Bronchial epithelial cell (primary cell): Measurements from ENCODE around the gene DKK3. TPM values are rescaled to one million over a fixed set of nuclear protein-coding genes. Genes with fewer than 3 reads are reported as not detected.

Experiments used
- DNase-seq: peaks from one replicate; pipeline ENCODE4 v3.0.0-alpha.2; 2010; ENCODE audit warnings: low read depth
- FAIRE-seq: peaks from 2 replicates; lab custom pipeline; 2011; peaks lifted over from hg19 to GRCh38; lab: Jason Lieb, UNC
- H3K27me3 ChIP-seq: 2 replicates; pipeline ENCODE4 v1.5.1; 2011; ENCODE audit warnings: low read length; ENCODE audit not compliant: control insufficient read depth, insufficient read depth
- H3K36me3 ChIP-seq: 2 replicates; pipeline ENCODE4 v1.5.1; 2011; ENCODE audit warnings: low read length; ENCODE audit not compliant: control insufficient read depth, insufficient read depth
- H3K4me3 ChIP-seq: 2 replicates; pipeline ENCODE4 v1.5.1; 2011; ENCODE audit warnings: mild to moderate bottlenecking, low read depth, low read length, control low read depth
- total RNA-seq: library from RNA; depleted of rRNA; stranded (reverse); fragments of >200 nt; gene quantifications from 2 replicates; pipeline ENCODE4 v1.2.1, GENCODE V29; 2014
- TF ChIP-seq, protein P1 (sequence below): IDR thresholded peaks from 2 replicates; pipeline ENCODE4 v1.5.1; 2011; ENCODE audit warnings: mild to moderate bottlenecking, moderate library complexity, low read length, control low read depth, inconsistent platforms; ENCODE audit not compliant: insufficient read depth, severe bottlenecking

DKK3 gene
- total RNA-seq, 1 donor from 2014 or later, result 72.4 TPM

- FAIRE-seq, result no peak
- no peaks in the 10 kb centered on the region for H3K27me3 ChIP-seq
- H3K4me3 ChIP-seq, result no peak overlapping the region
- peak; percentile 21 for DNase-seq
- peaks cover 5% of the 10 kb centered on the region for H3K36me3 ChIP-seq
- TF ChIP-seq, protein P1, sequence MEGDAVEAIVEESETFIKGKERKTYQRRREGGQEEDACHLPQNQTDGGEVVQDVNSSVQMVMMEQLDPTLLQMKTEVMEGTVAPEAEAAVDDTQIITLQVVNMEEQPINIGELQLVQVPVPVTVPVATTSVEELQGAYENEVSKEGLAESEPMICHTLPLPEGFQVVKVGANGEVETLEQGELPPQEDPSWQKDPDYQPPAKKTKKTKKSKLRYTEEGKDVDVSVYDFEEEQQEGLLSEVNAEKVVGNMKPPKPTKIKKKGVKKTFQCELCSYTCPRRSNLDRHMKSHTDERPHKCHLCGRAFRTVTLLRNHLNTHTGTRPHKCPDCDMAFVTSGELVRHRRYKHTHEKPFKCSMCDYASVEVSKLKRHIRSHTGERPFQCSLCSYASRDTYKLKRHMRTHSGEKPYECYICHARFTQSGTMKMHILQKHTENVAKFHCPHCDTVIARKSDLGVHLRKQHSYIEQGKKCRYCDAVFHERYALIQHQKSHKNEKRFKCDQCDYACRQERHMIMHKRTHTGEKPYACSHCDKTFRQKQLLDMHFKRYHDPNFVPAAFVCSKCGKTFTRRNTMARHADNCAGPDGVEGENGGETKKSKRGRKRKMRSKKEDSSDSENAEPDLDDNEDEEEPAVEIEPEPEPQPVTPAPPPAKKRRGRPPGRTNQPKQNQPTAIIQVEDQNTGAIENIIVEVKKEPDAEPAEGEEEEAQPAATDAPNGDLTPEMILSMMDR, result no peak
Observed at GRCh38 chr11:11996321-11997048, 11.9 kb downstream of the DKK3 start.

- H3K4me3 ChIP-seq, result no peak overlapping the region
- TF ChIP-seq, protein P1, result no peak
- no peak for FAIRE-seq
- no peak for DNase-seq
- H3K36me3 ChIP-seq, result peaks cover 5% of the 10 kb centered on the region
- no peaks in the 10 kb centered on the region for H3K27me3 ChIP-seq
Observed at GRCh38 chr11:11995601-11996000, 12.8 kb downstream of the DKK3 start.

DNA sequence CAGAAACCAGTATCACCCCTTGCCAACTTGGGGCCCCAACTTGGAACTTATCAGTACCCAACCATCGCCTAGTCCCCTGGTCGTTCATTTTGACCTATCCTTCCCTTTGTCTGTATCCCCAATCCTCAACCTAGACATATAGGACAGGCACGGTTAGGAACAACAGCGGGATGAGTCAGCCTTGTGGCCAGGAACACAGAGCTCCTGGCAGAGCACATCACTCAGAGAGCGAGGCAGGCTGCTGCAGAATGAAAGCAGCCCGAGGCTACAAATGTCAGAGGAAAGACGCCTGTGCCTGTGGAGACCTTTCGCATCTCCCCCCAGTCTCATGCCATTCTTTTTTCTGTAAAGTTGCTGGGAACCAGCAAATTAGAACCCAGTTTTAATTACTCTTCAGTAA is 14.6 kb downstream of the DKK3 start:
- FAIRE-seq, result no peak
- H3K4me3 ChIP-seq, result no peak overlapping the region
- TF ChIP-seq, protein P1, result no peak
- H3K36me3 ChIP-seq, result peaks cover 5% of the 10 kb centered on the region
- DNase-seq, result peak; percentile 91
- no peaks in the 10 kb centered on the region for H3K27me3 ChIP-seq

GRCh38 chr11:11992257-11993212 is 15.9 kb downstream of the DKK3 start:
- no peaks in the 10 kb centered on the region for H3K27me3 ChIP-seq
- TF ChIP-seq, protein P1, result no peak
- peaks cover 3% of the 10 kb centered on the region for H3K36me3 ChIP-seq
- peak; percentile 71 for DNase-seq
- H3K4me3 ChIP-seq, result no peak overlapping the region
- FAIRE-seq, result no peak

- FAIRE-seq (no peak), DNase-seq (no peak)
- TF ChIP-seq, protein P1, result no peak
- peaks cover 3% of the 10 kb centered on the region for H3K36me3 ChIP-seq
- no peak overlapping the region for H3K4me3 ChIP-seq
- no peaks in the 10 kb centered on the region for H3K27me3 ChIP-seq
Observed at GRCh38 chr11:11989774-11990744, 18.4 kb downstream of the DKK3 start.
